ENCODE data around the gene KSR2.

Gene KSR2

DNA sequence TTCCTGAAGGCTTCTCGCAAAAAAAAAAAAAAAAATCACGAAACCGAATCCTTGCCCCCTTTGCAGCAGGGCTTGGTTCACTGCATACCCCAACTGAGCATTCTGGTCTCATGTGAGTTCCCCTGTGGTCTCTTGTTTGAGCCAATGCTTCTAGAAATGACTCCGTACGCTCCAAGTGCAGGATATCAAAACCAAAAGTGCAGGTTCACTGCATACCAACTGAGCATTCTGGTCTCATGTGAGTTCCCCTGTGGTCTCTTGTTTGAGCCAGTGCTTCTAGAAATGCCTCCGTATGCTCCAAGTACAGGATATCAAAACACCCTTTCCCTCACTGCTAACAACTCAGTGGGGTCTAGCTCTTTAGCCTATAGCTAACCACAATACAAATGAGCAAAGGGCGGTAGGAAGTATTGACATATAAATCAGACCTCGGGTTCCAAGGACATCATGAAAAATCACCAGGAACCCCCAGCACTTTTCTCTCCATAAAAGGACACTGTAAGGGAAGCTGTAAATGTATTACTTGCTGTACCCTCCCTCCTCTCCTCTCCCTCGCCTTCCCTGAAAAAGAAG, 401.1 kb downstream of the KSR2 start:
- DNase-seq = no peak

DNA sequence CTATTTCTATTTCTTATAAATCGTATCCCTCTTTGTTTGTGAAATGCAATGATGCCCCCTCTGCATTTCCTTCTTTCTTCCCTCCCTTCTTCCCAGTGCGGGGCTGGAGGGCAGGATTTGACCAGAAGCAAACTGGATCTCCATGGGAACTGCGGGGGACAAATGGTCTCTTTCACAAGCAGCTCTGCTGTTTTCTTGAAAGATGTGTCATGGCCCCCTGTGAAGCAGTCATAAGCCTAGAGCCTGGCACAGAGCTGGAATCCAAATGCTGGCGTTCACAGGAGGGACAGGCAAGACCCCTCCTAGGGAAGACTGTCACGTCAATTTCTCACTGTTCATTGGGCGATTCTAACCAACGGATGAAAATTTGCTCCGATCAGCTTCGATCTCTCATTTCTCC, 403.9 kb downstream of the KSR2 start:
- no peak for DNase-seq

DNA sequence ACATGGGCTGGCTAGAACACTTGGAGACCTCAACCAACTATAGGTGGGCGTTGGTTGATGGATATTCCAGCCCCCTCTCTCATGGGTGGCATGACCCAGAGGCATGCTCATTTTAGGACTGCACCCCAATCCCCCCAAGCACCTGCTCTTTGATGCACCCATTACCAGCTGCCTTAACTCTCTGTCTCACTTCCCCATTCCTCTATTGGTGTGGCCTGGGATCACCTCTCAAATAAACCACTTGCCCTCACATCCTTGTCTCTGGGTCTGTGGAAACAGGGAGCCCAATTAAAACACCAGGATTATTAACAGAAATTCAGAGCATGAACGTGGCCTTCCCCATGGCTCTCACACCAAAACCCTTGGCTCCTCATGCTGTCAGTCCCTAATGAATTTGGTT, 405.1 kb downstream of the KSR2 start:
- DNase-seq = no peak

DNA sequence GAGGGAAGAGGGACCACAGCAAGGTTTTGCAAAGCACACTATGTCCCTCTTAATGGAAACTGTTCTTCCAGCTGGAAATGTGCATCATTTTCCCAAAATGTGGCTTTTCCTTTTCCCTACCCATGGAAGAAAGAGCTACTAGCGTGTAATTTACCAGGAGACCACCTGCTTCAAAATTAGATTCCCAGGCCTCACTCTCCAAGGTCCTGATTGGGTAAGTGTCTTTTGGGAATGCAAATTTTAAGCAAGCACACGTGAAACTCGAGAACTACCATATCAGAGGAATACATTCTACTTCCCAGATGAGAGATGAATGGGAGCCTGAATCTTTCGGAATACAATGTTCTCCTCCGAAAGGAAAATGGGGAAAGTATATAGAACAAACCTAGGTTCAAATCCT, 405.8 kb downstream of the KSR2 start:
- no peak for DNase-seq

DNA sequence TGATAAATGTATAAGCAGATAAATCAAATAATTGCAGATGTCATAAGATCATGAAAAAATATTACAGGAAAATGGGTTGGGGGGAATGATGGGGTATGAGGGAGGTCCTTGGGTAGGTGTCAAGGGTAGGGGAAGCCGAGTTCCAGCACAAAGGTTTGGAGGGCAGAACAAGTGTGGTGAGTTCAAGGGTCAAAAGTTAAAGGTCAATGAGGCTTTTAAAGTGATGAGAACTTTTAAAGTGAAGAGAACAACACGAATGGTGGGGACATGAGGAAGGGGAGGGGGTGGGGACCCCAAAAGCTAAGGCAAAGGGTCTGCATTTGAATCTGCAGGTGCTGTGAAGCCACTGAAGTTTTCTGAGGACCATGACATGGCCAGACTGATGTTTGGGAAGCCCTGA, 406.8 kb downstream of the KSR2 start:
- no peak for DNase-seq

DNA sequence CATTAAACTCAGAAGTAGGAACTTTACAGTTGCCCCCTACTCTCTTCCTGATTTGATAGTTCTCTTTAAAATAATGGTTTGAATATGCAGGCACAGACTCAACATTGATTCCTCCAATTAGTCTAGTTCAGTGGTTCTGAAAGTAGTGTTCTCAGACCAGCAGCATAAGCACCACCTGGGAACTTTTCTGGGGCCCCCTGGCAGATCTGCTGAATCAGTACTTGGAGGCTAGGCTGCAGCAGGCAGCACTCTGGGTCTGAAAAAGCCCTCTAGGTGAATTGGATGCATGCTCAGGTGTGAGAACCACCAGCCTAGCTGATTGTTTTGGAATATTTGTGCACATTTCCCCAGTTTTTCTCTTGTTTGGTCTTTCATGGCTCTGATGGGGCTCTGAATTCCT, 408.8 kb downstream of the KSR2 start:
- no peak for DNase-seq

DNA sequence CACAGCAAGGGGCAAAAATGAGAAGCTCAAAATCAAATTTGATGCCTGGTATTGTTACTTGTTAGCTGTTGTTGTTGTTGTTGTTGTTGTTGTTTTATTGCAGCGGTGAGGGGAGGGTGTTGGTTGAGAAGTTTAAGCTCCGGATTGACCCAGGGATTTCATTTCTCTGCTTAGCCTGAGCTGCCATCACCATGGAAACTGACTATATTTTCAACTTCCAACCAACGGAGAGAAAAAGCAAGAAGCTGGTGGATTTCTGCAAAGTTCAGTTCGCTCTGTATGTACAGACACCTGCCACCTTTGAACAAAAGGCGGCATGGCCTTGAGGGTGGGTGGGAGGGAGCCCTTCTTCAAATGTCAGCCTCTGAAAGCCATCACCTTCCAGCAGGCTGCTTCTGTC, 412.9 kb downstream of the KSR2 start:
- DNase-seq = no peak

DNA sequence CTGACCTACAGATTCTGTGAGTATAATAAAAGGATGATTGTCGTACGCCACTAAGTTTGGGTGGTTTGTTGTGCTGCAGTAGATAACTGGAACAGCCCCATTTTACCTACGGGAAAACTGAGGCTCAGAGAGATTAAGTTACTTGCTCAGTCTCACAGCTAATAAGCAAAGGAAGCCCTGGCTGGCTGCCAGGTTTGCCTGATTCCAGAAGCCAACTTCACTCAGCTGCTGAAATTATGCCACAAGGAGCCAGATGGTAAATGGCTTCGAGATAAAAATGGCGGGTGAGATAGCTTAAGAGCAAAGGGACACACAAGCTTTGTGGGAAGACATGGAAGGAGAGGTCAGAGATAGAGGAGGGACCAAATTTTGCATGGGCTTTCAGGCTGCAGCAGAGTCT, 415.8 kb downstream of the KSR2 start:
- no peak for DNase-seq

DNA sequence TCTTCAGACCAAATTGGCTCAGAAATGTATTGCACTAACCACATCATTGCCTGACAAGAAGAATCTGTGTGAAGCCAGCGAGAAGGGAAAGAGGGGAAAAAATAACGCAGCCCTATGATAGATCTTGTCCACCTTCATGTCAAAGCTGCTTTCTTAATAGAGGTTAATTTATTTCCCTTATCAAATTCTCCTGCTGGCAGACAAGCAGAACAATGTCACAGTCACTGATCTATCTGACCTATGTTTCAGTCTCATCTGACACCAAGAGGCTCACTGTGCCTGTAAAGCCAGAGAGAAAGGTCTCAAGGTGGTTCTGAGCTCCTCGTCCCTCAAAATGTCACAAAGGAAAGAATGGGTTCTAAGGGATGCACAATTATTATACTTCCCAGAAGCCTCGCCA, 417.1 kb downstream of the KSR2 start:
- no peak for DNase-seq

DNA sequence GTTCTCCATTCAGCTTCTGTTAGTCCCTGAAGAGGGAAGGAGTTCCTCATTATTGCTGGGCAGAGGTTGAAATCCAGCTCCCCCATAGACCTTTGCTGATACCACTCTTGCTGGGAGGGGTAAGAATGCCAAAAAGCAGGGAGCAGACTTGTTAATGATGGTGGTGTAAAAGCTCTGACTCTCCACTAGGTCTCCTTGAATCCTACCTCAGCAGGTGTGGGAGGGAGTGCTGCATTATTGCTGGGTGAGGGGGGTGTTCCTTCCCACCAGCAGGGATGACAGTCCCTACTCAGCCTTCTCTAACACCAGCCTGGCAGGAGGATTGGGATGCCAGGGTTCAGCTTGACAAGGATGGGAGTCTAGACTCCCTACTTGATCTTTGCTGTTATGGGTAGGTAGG, 421.6 kb downstream of the KSR2 start:
- no peak for DNase-seq

DNA sequence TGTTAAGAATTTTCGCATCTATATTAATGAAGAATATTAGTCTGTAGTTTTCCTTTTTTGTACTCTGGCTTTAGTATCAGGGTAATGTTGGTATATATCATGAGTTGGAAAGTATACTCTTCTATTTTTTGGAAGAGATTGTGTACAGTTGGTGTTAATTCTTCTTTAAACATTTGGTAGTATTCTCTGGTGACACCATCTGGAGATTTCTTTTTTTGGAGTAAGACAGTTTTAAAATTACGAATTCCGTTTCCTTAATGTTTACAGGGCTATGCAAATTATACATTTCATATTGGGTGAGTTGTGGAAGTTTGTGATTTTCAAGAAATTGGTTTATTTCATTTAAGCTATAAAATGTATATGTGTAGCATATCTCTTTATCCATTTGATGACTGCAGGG, 423.6 kb downstream of the KSR2 start:
- DNase-seq = no peak

DNA sequence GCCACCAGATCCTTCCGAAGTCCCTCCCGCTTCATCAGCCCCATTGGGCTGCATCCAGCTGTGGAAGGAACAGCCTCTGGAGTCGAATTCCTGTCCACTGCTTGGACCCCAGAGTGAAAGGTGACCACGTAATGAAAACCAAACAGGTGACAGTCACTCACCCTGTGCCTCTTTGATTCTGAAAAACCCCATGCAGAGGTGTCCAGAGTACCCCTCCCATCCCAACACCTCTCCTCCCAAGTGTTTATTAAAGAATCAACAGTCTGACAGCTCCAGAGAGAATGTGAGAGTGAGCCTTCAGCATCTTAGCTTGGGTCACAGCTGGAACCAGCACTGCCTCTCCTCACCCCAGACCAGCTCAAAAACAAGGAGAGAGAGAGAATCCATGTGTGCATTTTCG, 428.8 kb downstream of the KSR2 start:
- DNase-seq = no peak

DNA sequence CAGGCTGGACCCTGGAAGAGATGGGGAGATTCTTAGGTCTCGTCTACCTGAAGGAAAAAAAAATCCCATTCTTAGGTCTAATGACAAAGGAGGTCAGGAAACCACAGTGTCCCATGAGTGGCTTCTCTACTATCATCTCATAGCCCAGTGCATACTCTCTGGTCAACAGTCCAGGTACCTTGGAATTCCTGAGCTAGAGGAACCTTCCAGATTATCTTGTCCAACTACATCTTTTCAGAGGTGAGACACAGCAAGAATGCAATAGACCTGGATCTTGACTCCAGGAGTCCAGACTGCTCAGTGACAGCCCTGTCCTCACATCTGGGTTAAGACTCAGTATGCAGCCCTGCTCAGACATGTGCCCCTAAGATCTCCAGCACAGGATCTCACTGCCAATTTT, 429.9 kb downstream of the KSR2 start:
- DNase-seq = no peak

DNA sequence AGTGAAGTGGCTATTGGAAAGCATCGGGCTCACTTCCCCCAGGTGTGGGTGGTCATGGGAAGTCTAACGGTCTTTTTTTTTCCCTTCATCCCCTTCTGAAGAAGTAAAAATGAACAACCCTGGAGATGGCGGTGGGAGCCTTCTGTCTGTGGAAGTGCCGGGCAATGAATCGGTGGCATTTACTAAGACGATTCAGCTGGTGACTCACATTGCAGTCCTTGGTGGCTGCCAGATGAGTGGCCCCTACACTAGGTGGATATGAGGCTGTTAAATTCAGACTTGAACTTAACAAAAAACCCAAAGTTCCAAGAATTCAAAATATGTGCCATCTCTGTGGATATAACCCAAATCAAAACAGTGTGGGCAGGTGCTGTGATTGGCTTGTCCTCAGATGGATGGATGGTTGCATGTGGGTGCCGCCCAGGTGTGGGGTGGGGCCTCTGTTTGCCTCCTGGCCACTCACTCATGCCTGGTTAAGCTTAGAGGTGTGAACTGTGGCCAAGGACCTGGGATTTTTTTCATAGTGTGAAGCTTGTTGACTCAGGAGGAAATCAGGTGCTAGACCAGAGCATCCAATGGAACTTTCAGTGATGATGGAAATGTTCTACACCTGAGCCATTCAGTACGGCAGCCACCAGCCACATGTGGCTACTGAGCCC, 430.6 kb downstream of the KSR2 start:
- DNase-seq = no peak

DNA sequence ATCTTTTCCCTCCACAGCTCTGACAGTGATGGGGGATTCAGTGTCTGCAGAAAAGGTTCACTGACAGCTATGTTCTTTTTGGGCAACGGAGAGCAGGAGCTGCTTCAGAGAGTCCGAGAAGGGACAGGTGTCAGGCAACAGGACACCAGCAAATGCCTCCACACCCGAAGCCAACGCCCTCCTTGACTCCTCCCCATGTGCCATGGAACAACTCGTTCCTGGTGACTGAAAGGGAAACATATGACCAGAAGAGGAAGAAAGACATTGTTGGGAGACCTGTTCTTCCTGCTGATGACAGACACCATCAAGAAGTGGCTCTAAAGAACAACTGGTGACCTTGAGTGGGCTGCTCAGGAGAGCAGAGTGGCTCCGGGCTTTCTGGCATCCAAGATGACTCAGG, 435.1 kb downstream of the KSR2 start:
- DNase-seq = no peak

DNA sequence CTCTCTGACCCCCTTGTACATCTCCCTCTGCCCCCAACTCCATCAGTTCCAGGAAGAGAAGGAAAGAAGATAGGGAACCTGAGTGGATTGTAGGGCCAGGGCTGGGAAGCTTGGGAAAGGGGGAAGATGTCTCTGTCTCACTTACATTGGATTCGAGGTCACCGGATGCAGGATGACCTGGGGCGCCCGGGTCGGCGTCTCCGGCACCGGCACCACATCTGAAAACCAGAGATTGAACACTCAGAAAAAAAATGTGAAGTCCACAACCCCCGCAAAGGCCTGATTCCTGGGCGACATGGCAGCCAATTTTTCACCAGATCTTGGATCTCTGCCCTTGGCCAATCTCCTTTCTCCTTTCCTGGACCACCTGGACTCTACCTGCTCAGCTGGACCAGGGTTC, 438.0 kb downstream of the KSR2 start:
- no peak for DNase-seq

DNA sequence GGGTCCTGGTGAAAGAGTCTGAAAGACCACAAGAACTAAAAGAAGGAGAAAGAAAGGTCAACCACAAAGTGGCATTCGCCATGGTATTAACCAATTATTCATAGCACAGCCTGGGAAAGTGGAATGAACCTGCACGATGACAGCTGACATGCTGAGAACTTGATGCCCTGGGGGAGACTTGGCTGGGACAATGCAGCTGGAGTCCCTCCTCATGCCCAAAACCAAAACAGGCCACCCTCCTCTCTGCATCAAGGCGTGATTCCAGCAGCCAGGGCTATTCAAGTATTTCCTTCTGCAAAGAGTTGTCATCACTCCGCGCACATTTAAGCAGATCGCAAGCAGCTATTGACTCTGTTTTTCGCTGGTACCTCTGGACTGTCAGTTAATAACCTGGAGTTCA, 440.3 kb downstream of the KSR2 start:
- DNase-seq = peak; percentile 69

DNA sequence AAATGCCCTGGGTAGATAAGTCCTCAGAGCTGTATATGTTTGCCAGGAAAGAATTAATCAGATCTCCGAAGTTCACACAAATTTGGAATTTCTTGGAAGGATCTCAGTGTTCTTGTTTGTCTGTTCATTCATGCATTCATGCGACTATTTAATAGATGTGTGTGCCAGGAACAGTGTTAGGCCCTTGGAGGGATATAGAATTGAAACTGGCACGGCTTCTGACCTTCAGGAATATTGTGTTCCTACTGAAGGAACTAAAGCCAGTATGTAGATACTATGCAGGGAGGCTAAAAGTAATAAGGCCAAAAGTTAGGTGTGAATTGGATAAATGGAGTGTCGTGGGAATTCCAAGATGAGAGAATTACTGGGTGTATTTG, 441.3 kb downstream of the KSR2 start:
- DNase-seq = peak; percentile 52

DNA sequence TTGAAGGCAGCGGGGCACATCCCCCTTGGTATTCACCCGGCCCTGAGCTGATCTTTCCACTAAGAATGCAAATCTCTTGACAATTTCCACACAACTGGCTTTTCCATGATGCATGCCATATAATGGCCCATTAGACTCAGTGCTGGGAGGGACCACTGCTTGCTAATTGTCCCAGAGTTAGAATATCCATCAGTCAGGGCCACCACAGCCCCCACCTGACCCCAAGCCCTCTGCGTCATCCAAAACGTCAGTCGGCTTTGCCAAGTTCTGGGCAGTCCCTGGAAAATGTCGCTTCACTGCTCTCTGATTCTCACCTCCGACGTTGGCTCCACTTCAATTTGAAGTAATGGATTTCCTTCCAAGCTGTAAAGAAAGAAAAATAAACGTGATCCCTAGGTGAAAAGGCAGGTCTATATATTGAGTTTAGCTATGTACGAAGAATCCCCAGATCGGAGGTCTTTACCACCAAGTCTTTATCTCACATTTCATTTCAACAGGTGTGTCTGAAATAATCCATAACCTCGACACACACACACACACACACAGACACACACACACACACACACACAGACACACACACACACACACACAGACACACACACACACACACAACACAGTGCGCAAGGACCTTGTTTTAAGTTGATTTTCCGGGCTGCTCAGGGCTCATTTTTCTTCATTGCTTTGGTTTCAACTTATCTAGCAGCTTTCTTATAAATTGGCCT, 441.9 kb downstream of the KSR2 start:
- peak; percentile 85 for DNase-seq

DNA sequence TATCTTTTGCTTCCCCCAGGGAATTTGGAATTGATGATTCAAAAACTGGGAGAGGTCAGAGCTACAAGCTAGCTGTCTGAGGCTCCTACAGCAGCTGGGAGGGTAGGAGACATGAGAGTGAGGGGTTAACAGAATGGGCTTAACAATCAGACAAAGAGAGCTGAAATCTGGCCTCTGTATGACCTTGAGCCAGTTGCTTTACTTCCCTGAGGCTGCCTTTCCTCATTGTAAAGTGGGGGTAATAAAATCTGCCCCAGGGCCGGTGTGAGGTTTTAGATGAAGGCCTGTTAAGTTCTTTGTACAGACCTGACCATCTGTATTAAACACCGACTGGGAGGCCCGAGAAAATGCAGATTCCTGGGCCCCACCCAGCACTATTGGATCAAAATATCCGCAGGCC, 443.0 kb downstream of the KSR2 start:
- DNase-seq = no peak

DNA sequence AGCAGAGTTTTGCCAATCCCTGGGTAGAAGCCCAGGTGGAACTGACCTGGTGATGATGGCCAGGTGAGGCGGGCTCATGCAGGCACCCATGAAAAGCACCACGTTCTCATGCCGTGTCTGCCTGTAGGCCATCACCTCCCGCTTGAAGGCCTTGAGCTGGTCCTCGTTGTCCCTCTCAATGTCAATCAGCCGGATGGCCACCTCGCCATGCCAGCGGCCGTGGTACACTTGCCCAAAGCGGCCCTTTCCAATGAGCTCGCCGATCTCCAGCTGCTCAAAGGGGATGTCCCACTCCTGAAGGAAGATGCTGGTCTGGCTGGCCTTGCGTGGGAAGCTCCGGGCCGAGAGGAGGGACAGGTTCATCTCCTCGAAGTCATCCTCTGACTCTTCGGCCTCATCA, 444.0 kb downstream of the KSR2 start:
- DNase-seq = no peak

DNA sequence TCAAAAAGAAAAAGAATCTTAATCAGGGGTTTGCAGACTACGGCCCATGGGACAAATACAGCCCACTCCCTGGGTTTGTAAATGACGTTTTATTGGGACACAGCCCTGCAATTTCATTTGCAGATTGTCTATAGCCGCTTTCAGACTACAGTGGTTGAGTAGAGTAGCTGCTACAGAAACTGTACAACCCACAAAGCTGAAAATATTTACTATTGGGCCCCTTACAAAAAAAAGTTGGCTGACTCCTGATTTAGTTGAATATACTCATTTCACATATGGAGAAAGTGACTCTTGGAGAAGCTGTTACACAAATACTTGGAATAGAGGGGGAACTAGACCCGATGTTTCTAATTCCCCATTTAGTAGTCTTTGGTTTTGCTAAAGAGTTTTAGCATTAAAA, 444.8 kb downstream of the KSR2 start:
- DNase-seq = no peak

DNA sequence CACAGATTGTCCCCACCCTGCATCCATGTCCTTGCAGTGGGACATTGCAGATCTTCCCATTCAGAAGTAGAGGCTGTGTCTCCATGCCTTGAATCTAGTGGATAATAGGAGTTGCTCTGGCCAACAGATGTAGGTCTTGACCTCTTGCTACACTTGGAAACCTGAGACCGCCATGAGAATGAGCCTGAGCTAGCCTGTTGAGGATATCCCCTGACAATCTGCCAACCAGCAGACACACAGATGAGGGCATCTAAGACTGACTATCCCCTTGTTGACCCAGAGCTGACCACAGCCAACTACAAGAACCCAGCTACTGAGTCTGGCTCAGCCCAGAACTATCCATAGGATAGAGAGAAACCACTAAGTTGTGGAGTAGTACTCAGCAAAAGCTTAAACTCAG, 446.2 kb downstream of the KSR2 start:
- DNase-seq = no peak

DNA sequence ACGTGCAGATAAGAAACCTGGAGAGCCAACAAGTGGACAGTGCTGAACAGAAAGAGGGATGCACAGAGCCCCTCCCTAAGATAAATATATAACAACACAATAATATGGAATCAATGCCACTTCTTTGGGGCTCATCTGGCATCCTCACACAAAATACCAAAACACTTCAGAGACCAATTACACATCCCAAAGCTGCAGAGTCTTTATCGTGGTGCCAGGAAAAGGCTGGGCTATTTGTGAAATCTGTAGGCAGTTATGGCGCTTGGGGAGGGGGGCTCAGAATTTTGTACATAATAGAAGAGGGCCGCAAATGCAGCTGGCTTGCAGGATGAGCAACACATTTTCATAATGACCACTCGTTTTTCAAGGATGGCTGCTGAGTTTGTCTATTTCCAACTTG, 446.9 kb downstream of the KSR2 start:
- no peak for DNase-seq

DNA sequence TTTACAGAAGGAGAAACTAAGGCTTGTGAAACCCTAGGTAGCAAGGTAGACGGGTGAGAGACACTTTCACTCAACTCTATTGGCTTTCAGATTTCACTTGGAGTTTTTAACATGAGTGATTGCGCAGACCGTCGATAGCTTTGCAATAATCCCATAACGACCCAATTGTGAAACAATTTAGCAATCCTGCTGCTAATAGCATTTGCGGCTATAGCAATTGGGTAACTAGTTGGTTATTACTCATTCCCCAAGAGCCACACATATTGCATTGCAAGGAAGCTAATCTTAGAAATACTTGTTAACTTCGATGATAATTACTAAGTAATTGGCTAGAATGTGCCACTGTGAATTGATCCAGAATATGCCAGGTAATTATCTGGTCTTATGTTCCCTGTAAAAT, 447.4 kb downstream of the KSR2 start:
- no peak for DNase-seq
